ENCODE measurements around the gene PTPRN2. TPM values are rescaled to one million over a fixed set of nuclear protein-coding genes. Genes with fewer than 3 reads are reported as not detected.

Gene PTPRN2
- polyA plus RNA-seq, 1 donor from 2014 or later: 1.6 TPM

DNA sequence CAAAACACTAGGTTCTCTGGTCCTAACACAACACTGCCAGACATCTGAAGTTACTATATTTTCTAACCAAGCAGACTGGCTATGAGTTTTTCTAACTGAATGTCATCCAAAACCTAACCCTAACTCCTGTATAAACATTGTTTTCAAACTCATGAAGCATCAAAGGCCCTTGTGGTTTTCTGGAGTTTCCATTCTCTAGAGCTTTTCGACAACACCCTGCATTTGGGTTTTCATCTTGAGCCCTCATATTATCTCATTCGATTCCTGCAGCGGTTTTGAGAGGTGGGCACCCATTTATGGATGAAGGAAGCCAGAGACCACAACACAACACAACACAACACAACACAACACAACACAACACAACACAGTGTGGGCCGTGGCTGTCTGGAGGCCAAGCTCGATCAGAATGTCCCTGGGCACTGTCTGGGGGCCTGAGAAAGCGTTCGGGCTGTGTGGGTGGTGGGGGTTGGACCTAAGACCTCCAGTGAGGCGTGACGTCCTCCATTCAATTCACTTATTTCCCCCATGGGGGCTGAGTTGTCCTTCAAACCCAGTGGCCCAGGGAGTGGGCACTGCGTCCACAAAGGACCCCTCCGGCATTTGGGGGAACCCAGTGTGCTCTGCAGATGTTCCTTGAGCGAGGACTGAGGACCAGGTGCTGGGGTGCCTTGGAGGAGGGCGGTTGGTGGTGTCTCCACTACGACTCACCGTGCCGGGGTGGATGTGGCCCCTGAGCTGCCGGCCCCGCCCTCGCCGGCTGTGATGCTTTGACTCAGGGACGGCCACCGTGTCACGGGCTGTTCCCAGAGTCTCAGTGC, 760.4 kb downstream of the PTPRN2 start:
- no peaks in the 10 kb centered on the region for H3K9me3 Mint-ChIP-seq
- peaks cover 2% of the 10 kb centered on the region for H3K36me3 Mint-ChIP-seq
- no peak overlapping the region for H3K27ac Mint-ChIP-seq
- no peaks in the 10 kb centered on the region for H3K27me3 Mint-ChIP-seq
- no peak overlapping the region for H3K4me3 Mint-ChIP-seq
- no peaks in the 10 kb centered on the region for H3K4me1 Mint-ChIP-seq

DNA sequence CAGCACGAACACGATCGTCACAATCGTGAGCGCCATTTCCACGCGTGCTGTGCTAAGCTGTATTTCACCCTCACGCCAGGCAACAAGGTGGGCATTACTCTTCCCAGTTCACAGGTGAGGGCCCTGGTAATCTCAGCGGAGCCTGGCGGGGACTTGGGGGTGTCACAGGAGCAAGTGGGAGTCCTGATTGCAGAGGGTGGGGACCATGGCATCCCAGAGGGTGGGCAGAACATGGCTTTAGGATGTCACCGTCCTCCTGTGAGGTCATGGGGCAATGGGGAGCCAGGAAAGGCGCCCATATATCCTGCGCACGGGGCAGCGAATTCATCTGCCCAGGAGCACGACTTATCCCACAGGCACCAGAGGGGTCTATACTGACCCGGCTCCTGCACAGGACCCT, 761.1 kb downstream of the PTPRN2 start:
- Mint-ChIP-seq H3K27me3 (no peaks in the 10 kb centered on the region), H3K36me3 (peaks cover 2% of the 10 kb centered on the region), H3K4me1 (no peaks in the 10 kb centered on the region), H3K27ac (no peak overlapping the region), H3K4me3 (no peak overlapping the region), H3K9me3 (no peaks in the 10 kb centered on the region)

DNA sequence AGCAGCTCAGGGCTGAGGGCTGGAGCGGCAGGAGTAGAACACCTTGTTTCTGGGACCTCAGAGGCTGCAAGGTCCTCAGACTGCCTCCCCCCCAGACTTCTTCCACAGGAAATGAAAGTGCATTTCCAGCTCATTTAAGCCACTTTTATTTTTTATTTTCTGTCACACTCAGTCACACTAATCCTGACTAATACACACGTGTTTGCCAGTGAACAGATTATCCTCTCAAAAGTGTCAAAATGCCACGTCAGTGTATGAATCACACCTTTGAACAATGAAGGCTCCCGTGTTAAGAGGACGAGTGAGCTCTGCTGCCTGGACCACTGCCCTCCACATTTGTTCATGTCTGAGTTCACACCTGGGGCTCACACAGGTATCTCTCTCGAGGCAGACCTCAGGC, 762.3 kb downstream of the PTPRN2 start:
- H3K4me3 Mint-ChIP-seq: no peak overlapping the region
- H3K27me3 Mint-ChIP-seq: no peaks in the 10 kb centered on the region
- H3K4me1 Mint-ChIP-seq: no peaks in the 10 kb centered on the region
- no peaks in the 10 kb centered on the region for H3K36me3 Mint-ChIP-seq
- H3K9me3 Mint-ChIP-seq: no peaks in the 10 kb centered on the region
- H3K27ac Mint-ChIP-seq: no peak overlapping the region

DNA sequence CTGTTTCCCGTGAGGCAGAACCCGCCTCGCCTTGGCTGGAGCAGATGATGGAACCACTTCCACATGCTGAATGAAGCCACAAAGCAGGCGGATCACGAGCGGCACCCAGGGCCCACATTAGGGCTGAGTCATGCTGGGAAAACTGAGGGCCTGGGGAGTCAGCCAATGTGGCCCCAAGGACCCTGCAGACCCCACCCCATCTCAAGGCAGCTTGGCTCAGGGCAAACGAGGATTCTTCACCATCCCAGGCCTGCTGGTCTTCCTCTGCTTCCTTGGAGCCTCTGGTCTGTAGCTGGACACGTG, 762.9 kb downstream of the PTPRN2 start:
- no peaks in the 10 kb centered on the region for H3K9me3 Mint-ChIP-seq
- H3K36me3 Mint-ChIP-seq: no peaks in the 10 kb centered on the region
- H3K4me1 Mint-ChIP-seq: peaks cover 0 to 1% (median 0%) of the 10 kb centered on the region in 3 donors
- no peak overlapping the region for H3K27ac Mint-ChIP-seq
- H3K4me3 Mint-ChIP-seq: no peak overlapping the region
- no peaks in the 10 kb centered on the region for H3K27me3 Mint-ChIP-seq

DNA sequence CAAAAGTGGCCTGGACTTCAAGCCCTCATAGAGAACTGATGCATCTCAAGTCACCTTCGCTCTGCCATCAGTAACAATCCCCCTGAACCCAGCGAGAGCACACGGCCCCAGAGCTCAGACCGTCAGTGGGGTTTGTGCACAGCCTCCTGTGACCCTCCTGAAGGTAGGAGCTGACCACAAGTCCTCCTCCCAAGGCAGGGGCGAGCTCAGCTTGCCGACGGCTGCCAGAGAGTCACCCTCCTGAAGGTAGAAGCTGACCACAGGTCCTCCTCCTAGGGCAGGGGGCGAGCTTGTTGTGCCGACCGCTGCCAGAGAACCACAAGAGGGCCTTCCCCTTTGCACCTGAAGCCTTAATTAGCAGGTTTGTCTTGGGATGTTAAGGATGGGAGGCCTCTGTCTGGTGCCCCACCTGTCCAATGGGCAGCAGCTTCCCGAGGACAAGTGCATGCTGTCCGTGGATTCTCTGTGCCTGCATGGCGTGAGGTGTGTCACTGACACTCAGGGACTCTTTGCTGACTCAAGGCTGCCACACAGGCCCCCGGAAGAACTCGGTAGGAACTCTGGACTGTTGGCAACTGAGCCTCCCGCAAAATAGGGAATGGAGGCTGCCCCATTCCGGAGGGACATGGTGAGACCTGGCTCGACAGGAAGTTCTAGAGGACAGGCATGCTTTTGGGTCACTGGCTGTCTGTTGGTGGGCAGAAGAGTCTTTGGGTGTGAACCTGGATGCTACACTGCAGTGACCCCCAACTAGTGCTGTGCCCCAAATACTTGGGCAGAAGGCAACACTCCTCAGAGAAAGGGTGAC, 763.4 kb downstream of the PTPRN2 start:
- H3K36me3 Mint-ChIP-seq: no peaks in the 10 kb centered on the region
- H3K9me3 Mint-ChIP-seq: no peaks in the 10 kb centered on the region
- H3K27me3 Mint-ChIP-seq: no peaks in the 10 kb centered on the region
- H3K4me3 Mint-ChIP-seq: no peak overlapping the region
- H3K27ac Mint-ChIP-seq: no peak overlapping the region
- peaks cover 0 to 1% (median 0%) of the 10 kb centered on the region in 3 donors for H3K4me1 Mint-ChIP-seq

DNA sequence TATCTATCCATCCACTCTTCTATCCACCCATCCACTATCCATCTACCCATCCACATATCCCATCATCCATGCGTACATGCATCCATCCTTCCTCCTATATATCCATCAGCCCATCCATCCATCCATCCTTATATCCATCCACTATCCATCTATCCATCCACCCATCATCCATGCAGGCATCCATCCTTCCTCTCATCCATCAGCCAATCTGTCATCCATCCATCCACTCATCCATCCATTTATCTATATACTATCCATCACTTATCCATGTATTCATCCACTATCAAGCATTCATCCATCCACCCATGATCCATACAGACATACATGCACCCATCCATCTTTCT, 765.0 kb downstream of the PTPRN2 start:
- no peaks in the 10 kb centered on the region for H3K36me3 Mint-ChIP-seq
- no peaks in the 10 kb centered on the region for H3K27me3 Mint-ChIP-seq
- peaks cover 0 to 5% (median 2%) of the 10 kb centered on the region in 3 donors for H3K9me3 Mint-ChIP-seq
- no peak overlapping the region for H3K27ac Mint-ChIP-seq
- H3K4me1 Mint-ChIP-seq: peaks cover 0 to 1% (median 0%) of the 10 kb centered on the region in 3 donors
- H3K4me3 Mint-ChIP-seq: no peak overlapping the region

DNA sequence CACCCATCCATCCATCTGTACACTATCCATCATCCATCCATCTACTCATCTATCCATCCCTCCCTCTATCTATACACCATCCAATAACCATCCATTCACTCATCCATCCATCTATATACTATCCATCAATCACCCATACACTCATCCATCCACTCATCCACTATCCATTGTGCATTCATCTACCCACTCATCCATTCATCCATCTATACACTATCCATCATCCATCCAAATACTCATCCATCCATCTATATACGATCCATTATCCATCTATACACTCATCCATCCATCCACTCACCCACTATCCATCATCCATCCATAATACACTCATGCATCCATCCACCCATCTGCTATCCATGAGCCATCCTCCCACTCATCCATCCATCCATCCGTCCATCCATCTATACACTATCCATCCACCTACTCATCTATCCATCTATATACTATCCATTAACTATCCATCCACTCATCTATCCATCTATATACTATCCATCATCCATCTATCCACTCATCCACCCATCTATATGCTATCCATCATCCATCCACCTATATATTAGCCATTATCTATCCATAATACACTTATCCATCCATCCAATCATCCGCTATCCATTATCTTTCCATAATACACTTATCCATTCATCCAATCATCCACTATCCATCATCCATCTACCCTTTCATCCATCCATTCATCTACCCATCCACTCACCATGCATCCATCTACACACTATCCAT, 765.5 kb downstream of the PTPRN2 start:
- H3K9me3 Mint-ChIP-seq: peaks cover 0 to 7% (median 3%) of the 10 kb centered on the region in 3 donors

DNA sequence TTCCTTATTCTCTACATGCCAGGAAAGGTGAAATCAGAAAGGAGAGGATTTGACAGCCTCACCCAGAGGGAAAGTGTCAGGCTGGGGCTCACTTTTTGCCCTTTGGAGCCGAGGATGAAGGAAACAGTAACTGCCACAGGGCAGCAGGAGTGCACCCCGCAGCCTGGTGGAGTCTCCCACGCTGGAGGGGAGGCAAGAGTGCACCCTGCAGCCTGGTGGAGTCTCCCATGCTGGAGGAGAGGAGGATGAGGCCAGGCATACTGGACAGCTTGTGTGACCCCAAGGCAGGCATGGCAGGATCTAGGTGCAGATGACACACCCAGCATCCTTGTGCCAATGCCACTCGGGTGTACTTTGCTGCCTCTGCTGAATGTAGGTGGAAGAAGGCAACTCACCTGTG, 766.8 kb downstream of the PTPRN2 start:
- Mint-ChIP-seq H3K4me1 (peaks cover 0 to 1% (median 0%) of the 10 kb centered on the region in 3 donors), H3K27ac (no peak overlapping the region)

More for the DNA sequence above, 765.5 kb downstream of the PTPRN2 start:
- H3K36me3 Mint-ChIP-seq: no peaks in the 10 kb centered on the region
- H3K4me1 Mint-ChIP-seq: peaks cover 0 to 1% (median 0%) of the 10 kb centered on the region in 3 donors
- no peak overlapping the region for H3K4me3 Mint-ChIP-seq
- no peaks in the 10 kb centered on the region for H3K27me3 Mint-ChIP-seq
- no peak overlapping the region for H3K27ac Mint-ChIP-seq

DNA sequence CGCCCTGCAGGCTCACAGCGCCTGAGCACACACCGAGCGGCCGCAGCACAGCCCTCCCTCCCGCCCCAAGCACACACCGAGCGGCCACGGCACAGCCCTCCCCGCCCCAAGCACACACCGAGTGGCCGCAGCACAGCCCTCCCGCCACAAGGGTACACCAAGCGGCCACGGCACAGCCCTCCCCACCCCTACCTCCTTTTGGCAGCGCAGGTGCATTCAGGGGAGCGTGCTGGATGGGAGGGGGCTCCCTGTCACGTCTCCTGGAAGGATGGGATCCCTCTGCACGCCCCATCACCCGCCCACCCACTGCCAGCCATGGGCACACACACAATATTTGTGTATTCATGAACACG, 768.2 kb downstream of the PTPRN2 start:
- no peak overlapping the region for H3K27ac Mint-ChIP-seq
- H3K4me1 Mint-ChIP-seq: peaks cover 0 to 1% (median 0%) of the 10 kb centered on the region in 3 donors
- no peaks in the 10 kb centered on the region for H3K27me3 Mint-ChIP-seq
- H3K36me3 Mint-ChIP-seq: no peaks in the 10 kb centered on the region
- H3K4me3 Mint-ChIP-seq: no peak overlapping the region
- H3K9me3 Mint-ChIP-seq: peaks cover 2 to 7% (median 3%) of the 10 kb centered on the region in 3 donors

More for the DNA sequence above, 766.8 kb downstream of the PTPRN2 start:
- Mint-ChIP-seq H3K36me3 (no peaks in the 10 kb centered on the region), H3K9me3 (peaks cover 2 to 7% (median 3%) of the 10 kb centered on the region in 3 donors), H3K4me3 (no peak overlapping the region), H3K27me3 (no peaks in the 10 kb centered on the region)

DNA sequence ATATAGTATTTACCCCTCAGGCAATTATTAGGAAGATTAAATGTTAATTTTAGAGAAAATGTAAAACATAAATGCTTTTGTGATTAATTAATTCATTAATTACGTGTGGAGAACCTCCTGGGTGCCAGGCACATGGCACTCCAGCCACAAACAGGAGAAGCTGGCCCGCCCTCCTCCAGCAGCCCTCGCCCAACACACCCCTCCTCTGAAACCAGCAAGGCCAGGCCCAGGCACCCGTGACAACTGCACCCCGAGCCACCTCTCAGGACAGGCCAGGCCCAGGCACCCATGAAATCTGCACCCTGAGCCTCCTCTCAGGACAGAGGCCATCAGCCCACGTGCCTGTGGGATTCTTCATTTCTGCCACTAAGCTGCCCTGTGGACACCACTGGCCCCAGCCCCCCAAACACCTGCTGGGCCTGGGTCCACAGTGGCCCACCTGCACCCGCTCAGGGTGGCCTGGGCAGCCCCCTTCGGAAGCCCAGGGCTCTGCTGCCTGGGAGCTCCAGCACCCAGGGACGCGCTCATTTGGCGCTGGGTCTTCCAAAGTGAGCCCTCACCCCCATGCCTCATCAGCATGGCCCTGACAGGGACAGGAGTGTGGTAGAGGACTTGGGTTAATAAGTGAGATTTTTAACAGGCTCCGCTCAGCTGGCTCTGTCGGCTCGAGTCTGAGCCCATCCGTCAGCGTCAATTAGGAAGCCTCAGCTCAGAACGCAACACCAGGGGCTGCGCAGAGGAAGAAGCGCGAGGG, 768.7 kb downstream of the PTPRN2 start:
- no peaks in the 10 kb centered on the region for H3K27me3 Mint-ChIP-seq
- peaks cover 2 to 7% (median 3%) of the 10 kb centered on the region in 3 donors for H3K9me3 Mint-ChIP-seq
- peaks cover 0 to 1% (median 0%) of the 10 kb centered on the region in 3 donors for H3K4me1 Mint-ChIP-seq
- H3K4me3 Mint-ChIP-seq: no peak overlapping the region
- no peaks in the 10 kb centered on the region for H3K36me3 Mint-ChIP-seq
- H3K27ac Mint-ChIP-seq: no peak overlapping the region

DNA sequence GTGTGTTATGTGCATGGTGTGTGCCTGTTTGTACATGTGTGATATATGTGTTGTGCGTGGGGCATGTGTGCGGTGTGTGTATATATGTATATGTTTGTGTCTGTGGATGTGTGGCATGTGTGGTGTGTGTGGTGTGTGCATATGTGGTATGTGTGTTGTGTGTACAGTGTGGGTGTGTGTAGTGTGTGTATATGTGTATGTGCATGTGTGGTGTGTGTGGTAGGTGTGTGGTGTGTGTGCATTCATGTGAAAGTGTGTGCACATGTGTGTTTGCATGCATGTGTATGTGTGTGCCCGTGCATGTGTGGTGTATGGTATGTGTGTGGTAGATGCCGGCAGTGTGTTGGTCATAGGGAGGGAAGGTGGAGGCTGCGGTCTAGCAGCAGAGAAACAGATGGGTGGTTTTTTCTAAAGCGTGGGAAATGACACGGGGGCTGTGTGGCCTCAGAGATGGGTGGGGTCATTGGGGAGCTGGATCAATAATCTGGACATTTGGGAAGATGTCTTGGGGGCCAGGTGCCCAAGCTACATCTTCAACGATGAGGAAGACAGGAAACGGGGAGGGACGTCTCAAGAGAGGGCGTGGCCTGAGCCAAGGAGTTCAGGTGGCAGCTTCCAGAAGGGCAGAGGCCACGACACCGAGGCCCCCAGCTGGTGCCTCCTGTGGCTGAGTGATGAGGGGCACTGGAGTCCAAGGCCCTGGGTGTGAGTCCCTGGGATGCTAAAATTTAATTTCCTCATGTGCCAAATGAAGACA, 769.5 kb downstream of the PTPRN2 start:
- Mint-ChIP-seq H3K4me1 (peaks cover 0 to 1% (median 0%) of the 10 kb centered on the region in 3 donors), H3K9me3 (peaks cover 2 to 7% (median 3%) of the 10 kb centered on the region in 3 donors), H3K27ac (no peak overlapping the region), H3K27me3 (no peaks in the 10 kb centered on the region), H3K4me3 (peak overlapping the region in 1 of 4 donors; percentile 39), H3K36me3 (no peaks in the 10 kb centered on the region)

DNA sequence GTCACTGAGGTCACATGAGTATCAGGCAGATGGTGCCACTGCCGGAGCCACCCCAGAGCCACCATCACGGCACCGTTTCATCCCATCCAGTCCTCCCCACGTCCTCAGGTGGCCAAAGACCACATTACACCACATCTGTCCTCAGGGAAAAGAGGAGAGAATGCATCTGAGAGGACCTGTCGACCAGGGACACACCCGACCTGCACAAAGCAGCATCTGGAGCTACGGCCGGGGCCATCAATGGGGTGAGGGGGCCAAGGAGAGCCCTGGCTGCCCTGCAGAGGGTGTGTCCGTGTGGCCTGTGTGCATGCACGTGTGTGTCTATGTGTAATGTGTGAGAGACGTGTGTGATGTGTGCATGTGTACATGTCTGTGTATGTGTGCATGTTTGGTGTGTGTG, 770.2 kb downstream of the PTPRN2 start:
- Mint-ChIP-seq H3K9me3 (peaks cover 2 to 7% (median 3%) of the 10 kb centered on the region in 3 donors), H3K27ac (no peak overlapping the region), H3K4me3 (no peak overlapping the region), H3K27me3 (no peaks in the 10 kb centered on the region), H3K4me1 (peaks cover 0 to 1% (median 0%) of the 10 kb centered on the region in 3 donors), H3K36me3 (no peaks in the 10 kb centered on the region)

DNA sequence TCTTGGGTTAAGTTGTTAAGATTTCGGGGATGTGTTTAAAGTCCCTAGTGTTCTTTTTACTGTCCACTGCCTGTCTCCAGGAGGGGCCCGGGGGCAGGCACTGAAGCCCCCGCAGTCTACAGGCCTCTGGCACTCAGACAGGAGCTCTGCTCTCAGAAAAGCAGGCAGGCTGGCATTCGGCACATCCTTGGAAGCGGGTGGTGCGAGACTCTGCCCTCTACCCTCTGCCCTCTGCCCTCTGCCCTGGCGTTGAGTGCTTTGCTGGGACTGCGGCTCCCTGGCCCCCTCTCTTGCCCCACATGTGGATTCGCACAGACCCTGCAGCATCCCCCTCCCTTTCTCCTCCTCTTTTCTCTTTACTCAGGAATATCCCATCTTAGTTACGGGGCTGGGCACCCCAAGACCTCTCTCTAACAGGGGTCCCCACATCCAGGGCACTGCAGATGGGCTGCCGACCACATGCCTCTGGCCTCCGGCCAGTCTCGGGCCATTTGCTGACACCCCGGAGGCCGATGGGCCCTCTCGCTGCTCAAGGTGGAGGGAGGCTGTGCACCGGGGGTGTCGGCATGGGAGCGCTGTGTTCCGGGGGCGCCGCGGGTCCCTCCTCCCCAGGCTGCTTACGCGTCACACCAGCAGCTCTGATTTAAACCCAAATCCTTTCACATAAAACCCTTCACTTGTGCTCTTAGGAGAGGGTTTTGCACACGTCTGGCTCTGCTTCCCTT, 770.9 kb downstream of the PTPRN2 start:
- H3K4me3 Mint-ChIP-seq: no peak overlapping the region
- no peaks in the 10 kb centered on the region for H3K36me3 Mint-ChIP-seq
- peaks cover 2 to 7% (median 3%) of the 10 kb centered on the region in 3 donors for H3K9me3 Mint-ChIP-seq
- H3K27me3 Mint-ChIP-seq: no peaks in the 10 kb centered on the region
- H3K27ac Mint-ChIP-seq: no peak overlapping the region
- peaks cover 0 to 1% (median 0%) of the 10 kb centered on the region in 3 donors for H3K4me1 Mint-ChIP-seq
